Urinary bladder (tissue), 4 donors: ENCODE measurements around the gene CTNNA2. TPM values are rescaled to one million over a fixed set of nuclear protein-coding genes. Genes with fewer than 3 reads are reported as not detected.

Experiments used
- DNase-seq: peaks from one replicate; pipeline ENCODE4 v3.0.0-alpha.2; 2015; ENCODE audit errors: extremely low spot score
- H3K27ac ChIP-seq: one replicate; pipeline ENCODE4 v1.5.1; 2013; ENCODE audit warnings: low read depth, mild to moderate bottlenecking, moderate library complexity
- H3K36me3 ChIP-seq: one replicate; pipeline ENCODE4 v1.6.1; 2013; ENCODE audit warnings: mild to moderate bottlenecking, moderate library complexity; ENCODE audit not compliant: insufficient read depth
- H3K4me1 ChIP-seq: one replicate; pipeline ENCODE4 v1.6.1; 2013; ENCODE audit warnings: mild to moderate bottlenecking, moderate library complexity; ENCODE audit not compliant: insufficient read depth
- H3K4me3 ChIP-seq: one replicate; pipeline ENCODE4 v1.5.1; 2013; ENCODE audit warnings: low read depth, low read length
- WGBS: extraction: QIAGEN DNeasy Blood & Tissue Kit; methylation state at CpG from one replicate; pipeline ENCODE4 v1.1.7; 2013; 5-methylcytosine and 5-hydroxymethylcytosine counted together
- polyA plus RNA-seq: library from polyadenylated mRNA; stranded (reverse); fragments of 200-250 nt; gene quantifications from one replicate; pipeline ENCODE4 v1.2.3, GENCODE V29; 2013
- total RNA-seq: library from RNA; depleted of rRNA; stranded (reverse); fragments of >200 nt; gene quantifications from one replicate; pipeline ENCODE4 v1.2.3, GENCODE V29; 2014
- donor health status: healthy with polysubstance abuse.
- donor health status: healthy.

CTNNA2 gene
- total and polyA plus RNA-seq, 2 donors: 1.9 to 14.0 TPM

- no peak overlapping the region for H3K27ac ChIP-seq
- no peaks in the 10 kb centered on the region for H3K36me3 ChIP-seq
- H3K4me3 ChIP-seq: no peak overlapping the region
- 31% methylated on average over 5 of the region's 5 CpGs for WGBS
- no peaks in the 10 kb centered on the region for H3K4me1 ChIP-seq
- DNase-seq: no peak
These were observed 422.3 kb downstream of the CTNNA2 start for GRCh38 chr2:79935046-79935732.

GRCh38 chr2:79935771-79936657 is 423.2 kb downstream of the CTNNA2 start:
- H3K36me3 ChIP-seq: no peaks in the 10 kb centered on the region
- no peak overlapping the region for H3K27ac ChIP-seq
- H3K4me3 ChIP-seq: no peak overlapping the region
- DNase-seq: no peak
- WGBS: 4% methylated on average over 9 of the region's 9 CpGs
- no peaks in the 10 kb centered on the region for H3K4me1 ChIP-seq

GRCh38 chr2:79936715-79937114 is 423.9 kb downstream of the CTNNA2 start:
- DNase-seq: no peak
- WGBS: 84% methylated on average over 3 of the region's 3 CpGs
- H3K4me3 ChIP-seq: no peak overlapping the region
- no peak overlapping the region for H3K27ac ChIP-seq
- no peaks in the 10 kb centered on the region for H3K4me1 ChIP-seq
- no peaks in the 10 kb centered on the region for H3K36me3 ChIP-seq

- DNase-seq: no peak
- 89% methylated on average over 1 of the region's 1 CpG for WGBS
- H3K4me1 ChIP-seq: no peaks in the 10 kb centered on the region
- H3K36me3 ChIP-seq: no peaks in the 10 kb centered on the region
- no peak overlapping the region for H3K27ac ChIP-seq
- no peak overlapping the region for H3K4me3 ChIP-seq
These were observed 425.8 kb downstream of the CTNNA2 start for GRCh38 chr2:79938648-79939047.

GRCh38 chr2:79940364-79940763 is 427.5 kb downstream of the CTNNA2 start:
- H3K4me3 ChIP-seq: no peak overlapping the region

GRCh38 chr2:79941179-79941578 is 428.3 kb downstream of the CTNNA2 start:
- no peaks in the 10 kb centered on the region for H3K4me1 ChIP-seq
- 69% methylated on average over 2 of the region's 2 CpGs for WGBS
- no peak for DNase-seq

More at GRCh38 chr2:79940364-79940763, 427.5 kb downstream of the CTNNA2 start:
- WGBS: 91% methylated on average over 2 of the region's 2 CpGs
- H3K36me3 ChIP-seq: no peaks in the 10 kb centered on the region
- DNase-seq: no peak
- no peaks in the 10 kb centered on the region for H3K4me1 ChIP-seq
- no peak overlapping the region for H3K27ac ChIP-seq

GRCh38 chr2:79944205-79944604 is 431.4 kb downstream of the CTNNA2 start:
- 77% methylated on average over 1 of the region's 1 CpG for WGBS
- no peak for DNase-seq
- H3K36me3 ChIP-seq: no peaks in the 10 kb centered on the region

More at GRCh38 chr2:79941179-79941578, 428.3 kb downstream of the CTNNA2 start:
- Histone ChIP-seq H3K4me3 (no peak overlapping the region), H3K27ac (no peak overlapping the region), H3K36me3 (no peaks in the 10 kb centered on the region)

GRCh38 chr2:79945653-79946445 is 433.0 kb downstream of the CTNNA2 start:
- no peak overlapping the region for H3K27ac ChIP-seq
- no peaks in the 10 kb centered on the region for H3K4me1 ChIP-seq
- no peak for DNase-seq
- H3K36me3 ChIP-seq: no peaks in the 10 kb centered on the region
- WGBS: 70% methylated on average over 5 of the region's 5 CpGs
- H3K4me3 ChIP-seq: no peak overlapping the region

More at GRCh38 chr2:79944205-79944604, 431.4 kb downstream of the CTNNA2 start:
- no peak overlapping the region for H3K27ac ChIP-seq
- H3K4me1 ChIP-seq: no peaks in the 10 kb centered on the region
- no peak overlapping the region for H3K4me3 ChIP-seq

GRCh38 chr2:79947751-79948150 is 434.9 kb downstream of the CTNNA2 start:
- Histone ChIP-seq H3K27ac (no peak overlapping the region), H3K36me3 (no peaks in the 10 kb centered on the region), H3K4me1 (no peaks in the 10 kb centered on the region), H3K4me3 (no peak overlapping the region)
- DNase-seq: no peak
- 81% methylated on average over 2 of the region's 2 CpGs for WGBS

GRCh38 chr2:79950526-79950925 is 437.7 kb downstream of the CTNNA2 start:
- no peak for DNase-seq
- no peaks in the 10 kb centered on the region for H3K4me1 ChIP-seq
- WGBS: 53% methylated on average over 3 of the region's 3 CpGs
- no peak overlapping the region for H3K4me3 ChIP-seq
- no peak overlapping the region for H3K27ac ChIP-seq
- H3K36me3 ChIP-seq: no peaks in the 10 kb centered on the region

GRCh38 chr2:79952616-79953015 is 439.8 kb downstream of the CTNNA2 start:
- Histone ChIP-seq H3K4me3 (no peak overlapping the region), H3K4me1 (no peaks in the 10 kb centered on the region), H3K27ac (no peak overlapping the region), H3K36me3 (no peaks in the 10 kb centered on the region)
- 39% methylated on average over 3 of the region's 3 CpGs for whole genome bisulfite sequencing
- no peak for DNase-seq

GRCh38 chr2:79960035-79960434 is 447.2 kb downstream of the CTNNA2 start:
- Histone ChIP-seq H3K4me1 (no peaks in the 10 kb centered on the region), H3K36me3 (no peaks in the 10 kb centered on the region), H3K4me3 (no peak overlapping the region), H3K27ac (no peak overlapping the region)
- DNase-seq: no peak

- H3K4me3 ChIP-seq: no peak overlapping the region
- H3K27ac ChIP-seq: no peak overlapping the region
- DNase-seq: no peak
- H3K4me1 ChIP-seq: no peaks in the 10 kb centered on the region
- WGBS: 25% methylated on average over 4 of the region's 4 CpGs
- H3K36me3 ChIP-seq: no peaks in the 10 kb centered on the region
These were observed 447.7 kb downstream of the CTNNA2 start for GRCh38 chr2:79960519-79960918.
